Measurements from ENCODE around the gene FUT6.
"Not testable (repeated sequence)": the region's sequence is repeated elsewhere in the genome, so short reads cannot be mapped to it uniquely, and the experiment has no call there.

The FUT6 gene

GRCh38 chr19:5839065-5840017 lies at the start of gene FUT6:
Gene FUT6, minus strand, starts transcription at chr19:5839702. Its CDS starts 7,135 bp downstream, at chr19:5832567.
- no peak for DNase-seq

GRCh38 chr19:5884065-5884811 lies 44.7 kb upstream of the FUT6 start:
- DNase-seq, result not testable (repeated sequence)

- DNase-seq, result not testable (repeated sequence)
Observed at GRCh38 chr19:5883157-5883873, 43.8 kb upstream of the FUT6 start.

- no peak for DNase-seq
Observed at GRCh38 chr19:5882421-5882968, 43.0 kb upstream of the FUT6 start.

- no peak for DNase-seq
Observed at GRCh38 chr19:5881543-5882299, 42.2 kb upstream of the FUT6 start.

GRCh38 chr19:5880604-5881078 lies 41.1 kb upstream of the FUT6 start:
- DNase-seq, result peak; percentile 86

- DNase-seq, result no peak
Observed at GRCh38 chr19:5880196-5880595, 40.7 kb upstream of the FUT6 start.

- DNase-seq, result no peak
Observed at GRCh38 chr19:5877882-5878281, 38.4 kb upstream of the FUT6 start.

- no peak for DNase-seq
Observed at GRCh38 chr19:5877427-5877826, 37.9 kb upstream of the FUT6 start.

GRCh38 chr19:5874496-5874895 lies 35.0 kb upstream of the FUT6 start:
- not testable (repeated sequence) for DNase-seq

GRCh38 chr19:5873617-5874199 lies 34.2 kb upstream of the FUT6 start:
- DNase-seq, result no peak

GRCh38 chr19:5870986-5871394 lies 31.5 kb upstream of the FUT6 start:
- no peak for DNase-seq

GRCh38 chr19:5867201-5868136 lies 28.0 kb upstream of the FUT6 start:
- DNase-seq, result no peak

GRCh38 chr19:5865772-5866171 lies 26.3 kb upstream of the FUT6 start:
- no peak for DNase-seq

- DNase-seq, result no peak
Observed at GRCh38 chr19:5864725-5865486, 25.4 kb upstream of the FUT6 start.

- no peak for DNase-seq
Observed at GRCh38 chr19:5864013-5864720, 24.7 kb upstream of the FUT6 start.

- no peak for DNase-seq
Observed at GRCh38 chr19:5863030-5863665, 23.6 kb upstream of the FUT6 start.

All from femur (tissue), 1 donor.